Prostate gland (tissue), 2 donors: ENCODE measurements around the gene SIVA1. TPM values are rescaled to one million over a fixed set of nuclear protein-coding genes. Genes with fewer than 3 reads are reported as not detected.

Experiments used
- DNase-seq: peaks from one replicate; pipeline ENCODE4 v3.0.0-alpha.2; 2019; ENCODE audit warnings: low spot score
- H3K27ac ChIP-seq, 2 donors: fragments of 200-600 bp; sonication (generic); 2 replicates each; pipeline ENCODE4 v1.5.1; 2017 to 2019
- H3K27me3 ChIP-seq: fragments of 200-600 bp; sonication (generic); replicated peaks from 2 replicates; pipeline ENCODE4 v1.5.1; 2019; ENCODE audit not compliant: insufficient read depth
- H3K36me3 ChIP-seq, 2 donors: fragments of 200-600 bp; sonication (generic); 1 replicate in 1 of 2; 2 replicates in 1 of 2; pipeline versions ENCODE4 v1.5.1 to v1.8.1; 2017 to 2019
- H3K4me1 ChIP-seq: fragments of 200-600 bp; sonication (generic); replicated peaks from 2 replicates; pipeline ENCODE4 v1.5.1; 2019
- H3K4me3 ChIP-seq, 2 donors: fragments of 200-600 bp; sonication (generic); 2 replicates each; pipeline ENCODE4 v1.5.1; 2017 to 2019
- H3K9me3 ChIP-seq: fragments of 200-600 bp; sonication (generic); 2 replicates; pipeline ENCODE4 v1.5.1; 2017
- POLR2A ChIP-seq: fragments of 450-650 bp; IDR thresholded peaks from one replicate; pipeline ENCODE4 v1.6.1; 2016; ENCODE audit warnings: antibody characterized with exemption, mild to moderate bottlenecking
- POLR2AphosphoS5 ChIP-seq: sonication (generic); formaldehyde crosslinking; IDR thresholded peaks from one replicate; pipeline ENCODE4 v1.6.1; 2017; ENCODE audit warnings: antibody characterized with exemption
- WGBS: methylation state at CpG from one replicate; pipeline ENCODE4 v1.1.5; 2018; 5-methylcytosine and 5-hydroxymethylcytosine counted together
- intact Hi-C: fragments of 100-400 bp; cut with DNase I; formaldehyde crosslinking; loops from one replicate; pipeline ENCODE4 v1.14.2; 2022
- total RNA-seq, 2 donors: library from RNA; depleted of rRNA; stranded (reverse); fragments of >200 nt; gene quantifications; one replicate each; pipeline ENCODE4 v1.1.0, GENCODE V29; 2016
- TF ChIP-seq, protein P1 (sequence below), 4 experiments: fragments of 200-600 bp in 2 of 4; fragments of 450-650 bp in 2 of 4; sonication (generic) in 2 of 4; IDR thresholded peaks; 1 replicate in 3 of 4; 2 replicates in 1 of 4; pipeline ENCODE4 v1.5.1; 2016 to 2019; ENCODE audit warnings: antibody characterized with exemption in 4 of 4, mild to moderate bottlenecking in 2 of 4, moderate library complexity in 2 of 4

Gene SIVA1
- total RNA-seq, 2 donors from 2014 or later = 249 to 514 TPM

DNA sequence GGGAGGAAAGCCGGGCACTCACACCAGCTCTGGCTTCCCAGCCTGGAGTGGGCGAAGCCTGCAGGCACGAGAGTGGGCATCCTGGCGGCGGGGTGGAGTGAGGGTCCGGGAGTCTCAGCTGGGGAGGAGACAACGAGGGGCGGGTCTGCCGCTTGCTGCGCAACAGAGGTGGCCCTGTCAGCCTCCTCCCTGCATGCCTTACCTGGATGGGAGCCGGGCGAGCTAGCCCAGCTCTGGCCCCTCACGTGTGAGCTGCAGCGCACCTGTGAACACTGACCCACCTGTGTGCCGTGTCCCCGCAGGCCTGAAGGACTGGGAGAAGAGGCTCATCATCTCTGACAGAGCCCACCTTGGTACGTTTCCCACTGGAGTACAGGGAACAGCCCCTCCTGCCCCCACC is 13.9 kb upstream of the SIVA1 start:
- Histone ChIP-seq H3K27me3 (no peaks in the 10 kb centered on the region), H3K4me3 (no peak overlapping the region), H3K9me3 (no peaks in the 10 kb centered on the region), H3K27ac (no peak overlapping the region), H3K4me1 (no peaks in the 10 kb centered on the region), H3K36me3 (no peaks in the 10 kb centered on the region)
- TF ChIP-seq, protein P1, sequence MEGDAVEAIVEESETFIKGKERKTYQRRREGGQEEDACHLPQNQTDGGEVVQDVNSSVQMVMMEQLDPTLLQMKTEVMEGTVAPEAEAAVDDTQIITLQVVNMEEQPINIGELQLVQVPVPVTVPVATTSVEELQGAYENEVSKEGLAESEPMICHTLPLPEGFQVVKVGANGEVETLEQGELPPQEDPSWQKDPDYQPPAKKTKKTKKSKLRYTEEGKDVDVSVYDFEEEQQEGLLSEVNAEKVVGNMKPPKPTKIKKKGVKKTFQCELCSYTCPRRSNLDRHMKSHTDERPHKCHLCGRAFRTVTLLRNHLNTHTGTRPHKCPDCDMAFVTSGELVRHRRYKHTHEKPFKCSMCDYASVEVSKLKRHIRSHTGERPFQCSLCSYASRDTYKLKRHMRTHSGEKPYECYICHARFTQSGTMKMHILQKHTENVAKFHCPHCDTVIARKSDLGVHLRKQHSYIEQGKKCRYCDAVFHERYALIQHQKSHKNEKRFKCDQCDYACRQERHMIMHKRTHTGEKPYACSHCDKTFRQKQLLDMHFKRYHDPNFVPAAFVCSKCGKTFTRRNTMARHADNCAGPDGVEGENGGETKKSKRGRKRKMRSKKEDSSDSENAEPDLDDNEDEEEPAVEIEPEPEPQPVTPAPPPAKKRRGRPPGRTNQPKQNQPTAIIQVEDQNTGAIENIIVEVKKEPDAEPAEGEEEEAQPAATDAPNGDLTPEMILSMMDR (IDR thresholded peaks at IDR 0.05) = no peak
- TF ChIP-seq POLR2AphosphoS5 = no peak
- TF ChIP-seq POLR2A = no peak
- DNase-seq = no peak
- intact Hi-C loops = no loop called here
- 97% methylated on average over 17 of the region's 17 CpGs for WGBS

DNA sequence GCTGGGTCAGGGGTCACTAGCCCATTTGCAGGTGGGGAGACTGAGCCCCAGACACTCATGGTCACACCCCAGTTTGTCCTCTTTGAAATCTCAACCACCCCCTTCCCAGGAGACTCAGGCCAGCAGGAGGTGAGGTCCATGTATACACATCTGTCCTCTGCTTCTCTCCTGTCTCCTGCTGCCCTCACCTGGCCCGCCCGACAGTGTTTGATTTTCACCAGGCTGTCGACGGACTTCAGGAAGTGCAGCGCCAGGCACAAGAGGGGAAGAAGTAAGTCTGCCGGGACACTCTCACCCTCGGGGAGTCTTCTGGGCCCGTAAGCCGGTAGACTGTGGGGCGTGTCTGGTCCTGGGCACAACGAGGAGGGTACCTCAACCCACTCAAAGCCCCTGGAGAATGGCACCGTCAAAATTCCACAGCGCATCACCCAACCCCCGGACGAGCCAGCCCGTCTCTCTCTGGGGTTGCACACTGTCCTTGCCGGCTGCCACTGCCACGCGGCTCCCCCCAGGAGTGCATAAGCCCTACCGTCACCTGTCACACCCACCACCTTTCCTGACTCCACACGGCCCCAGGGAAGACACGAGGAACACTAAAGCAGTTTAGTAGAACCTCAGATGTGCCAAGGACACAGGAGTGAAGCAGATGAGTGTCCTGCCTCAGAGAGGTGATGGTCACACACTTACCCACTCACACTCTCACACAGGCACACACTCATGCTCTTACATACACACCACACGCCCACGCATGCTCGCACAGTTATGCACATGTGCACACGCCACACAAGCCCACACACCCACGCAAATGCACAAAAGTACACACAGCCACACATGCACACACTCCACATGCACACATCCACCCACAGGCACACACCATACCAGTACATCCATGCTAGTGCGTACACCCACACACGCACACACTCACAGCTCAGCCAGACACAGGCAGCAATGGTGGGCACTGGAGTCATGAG is 13.1 kb upstream of the SIVA1 start:
- Histone ChIP-seq H3K36me3 (no peaks in the 10 kb centered on the region), H3K27ac (no peak overlapping the region), H3K4me3 (no peak overlapping the region), H3K9me3 (no peaks in the 10 kb centered on the region), H3K27me3 (no peaks in the 10 kb centered on the region), H3K4me1 (no peaks in the 10 kb centered on the region)
- no peak for TF ChIP-seq POLR2AphosphoS5
- TF ChIP-seq, protein P1 (IDR thresholded peaks at IDR 0.05) = no peak
- TF ChIP-seq POLR2A = no peak
- WGBS = 91% methylated on average over 29 of the region's 29 CpGs
- no peak for DNase-seq
- intact Hi-C loops = no loop called here

DNA sequence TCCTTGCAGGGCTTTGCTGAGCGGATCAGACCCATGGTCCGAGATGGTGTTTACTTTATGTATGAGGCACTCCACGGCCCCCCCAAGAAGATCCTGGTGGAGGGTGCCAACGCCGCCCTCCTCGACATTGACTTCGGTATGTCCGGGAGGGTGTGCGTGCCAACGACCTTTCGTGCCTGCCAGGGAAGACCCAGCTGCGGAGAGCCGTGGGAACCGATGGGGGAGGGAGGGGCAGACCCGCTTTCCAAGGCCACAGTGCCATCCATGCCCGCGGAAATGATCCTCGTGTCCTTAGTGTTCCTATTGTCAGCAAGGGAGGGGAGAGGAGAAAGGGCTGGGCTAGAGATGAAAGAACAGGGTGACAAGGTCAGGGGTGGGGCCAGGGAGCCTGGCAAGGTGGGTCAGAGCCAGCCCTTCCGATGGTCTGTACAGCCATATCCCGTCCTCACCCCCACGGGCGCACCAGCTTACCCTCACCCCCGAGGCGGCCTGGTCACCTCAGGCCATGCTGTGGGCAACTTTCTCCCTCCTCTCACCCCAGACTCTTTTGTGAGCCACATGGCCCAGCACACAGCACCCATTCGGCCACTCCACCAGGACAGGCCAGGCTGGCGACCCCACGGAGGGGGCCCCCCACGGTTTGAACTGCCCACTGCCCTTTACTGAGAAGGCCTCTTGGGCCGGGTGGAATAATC is 11.7 kb upstream of the SIVA1 start:
- 92% methylated on average over 29 of the region's 29 CpGs for WGBS
- H3K27me3 ChIP-seq = no peaks in the 10 kb centered on the region
- H3K4me1 ChIP-seq = peaks cover 6% of the 10 kb centered on the region
- H3K27ac ChIP-seq = no peak overlapping the region
- TF ChIP-seq, protein P1 (IDR thresholded peaks at IDR 0.05) = no peak
- TF ChIP-seq POLR2AphosphoS5 = no peak
- TF ChIP-seq POLR2A = no peak
- no peaks in the 10 kb centered on the region for H3K36me3 ChIP-seq
- H3K4me3 ChIP-seq = no peak overlapping the region
- DNase-seq = no peak
- H3K9me3 ChIP-seq = no peaks in the 10 kb centered on the region
- intact Hi-C loops = no loop called here

DNA sequence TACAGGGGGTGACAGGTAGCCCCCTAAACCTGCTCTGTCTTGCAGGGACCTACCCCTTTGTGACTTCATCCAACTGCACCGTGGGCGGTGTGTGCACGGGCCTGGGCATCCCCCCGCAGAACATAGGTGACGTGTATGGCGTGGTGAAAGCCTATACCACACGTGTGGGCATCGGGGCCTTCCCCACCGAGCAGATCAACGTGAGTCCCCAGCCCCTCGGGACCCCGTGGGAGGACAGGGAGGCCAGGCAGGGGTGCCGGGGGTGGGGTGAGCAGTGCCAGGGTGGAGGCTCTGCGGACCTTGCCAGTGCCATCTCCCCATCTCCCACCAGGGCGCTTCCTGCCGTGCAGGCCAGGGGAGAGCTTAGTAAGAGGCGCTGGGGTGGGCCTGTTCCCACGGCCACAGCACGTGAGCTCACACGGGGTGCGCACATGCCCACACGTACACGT is 11.1 kb upstream of the SIVA1 start:
- intact Hi-C loops = no loop called here
- Histone ChIP-seq H3K27ac (no peak overlapping the region), H3K27me3 (no peaks in the 10 kb centered on the region), H3K9me3 (no peaks in the 10 kb centered on the region), H3K4me3 (no peak overlapping the region), H3K36me3 (no peaks in the 10 kb centered on the region), H3K4me1 (peaks cover 11% of the 10 kb centered on the region)
- no peak for DNase-seq
- WGBS = 95% methylated on average over 23 of the region's 23 CpGs
- TF ChIP-seq, protein P1 (IDR thresholded peaks at IDR 0.05) = no peak
- TF ChIP-seq POLR2AphosphoS5 (no peak), POLR2A (no peak)
